ENCODE data around the gene PTF1A. TPM values are rescaled to one million over a fixed set of nuclear protein-coding genes. Genes with fewer than 3 reads are reported as not detected.

Gene PTF1A
- total and polyA plus RNA-seq, 4 donors, result not detected

DNA sequence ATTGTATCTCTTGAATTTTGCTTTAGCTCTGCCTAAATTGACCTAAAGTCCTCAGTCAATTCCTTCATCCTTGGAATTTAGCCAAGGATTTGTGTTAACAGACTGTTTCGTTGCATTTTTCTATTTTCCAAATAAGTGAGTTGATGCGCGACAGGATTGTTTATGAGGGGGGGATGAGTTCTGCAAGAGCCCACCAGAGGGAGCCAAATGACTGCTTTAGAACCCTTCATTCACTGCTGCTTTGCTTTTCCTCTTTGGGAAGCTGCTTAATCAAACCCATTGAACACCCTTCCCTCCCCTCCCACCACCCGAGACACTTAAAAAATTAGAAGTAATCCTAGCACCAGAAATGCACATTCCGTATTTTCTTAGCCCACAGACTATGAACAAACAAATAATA lies 33.7 kb upstream of the PTF1A start:
- Histone ChIP-seq H3K9me3 (ENCODE audit: control insufficient read depth in 4 of 4, low read length in 3 of 4) (no peaks in the 10 kb centered on the region), H3K36me3 (ENCODE audit: control insufficient read depth in 4 of 4, insufficient read depth in 3 of 4, low read depth in 1 of 4, low read length in 3 of 4) (no peaks in the 10 kb centered on the region), H3K4me3 (ENCODE audit: low read depth in 1 of 3, low read length in 3 of 3) (no peak overlapping the region), H3K27me3 (ENCODE audit: control insufficient read depth in 4 of 4, insufficient read depth in 4 of 4, low read length in 3 of 4) (no peaks in the 10 kb centered on the region), H3K27ac (ENCODE audit: low read depth in 1 of 2, low read length in 2 of 2) (no peak overlapping the region), H3K9ac (ENCODE audit: low read depth in 1 of 2, low read length in 2 of 2) (no peak overlapping the region), H3K4me1 (ENCODE audit: control insufficient read depth in 4 of 4, insufficient read depth in 4 of 4, low read length in 3 of 4) (peaks cover 0 to 6% (median 3%) of the 10 kb centered on the region in 4 donors)
- 3% methylated on average over 5 of the region's 5 CpGs for WGBS
- DNase-seq (ENCODE audit: low spot score), result no peak
- TF ChIP-seq NR2F2 (IDR thresholded peaks at IDR 0.05), result no peak
- peak; percentile 88 to 90 for TF ChIP-seq RAD21 (IDR thresholded peaks at IDR 0.05)
- no peak for TF ChIP-seq YY1 (IDR thresholded peaks at IDR 0.05)
- TF ChIP-seq HNF4G (IDR thresholded peaks at IDR 0.05), result no peak
- TF ChIP-seq, protein P1, sequence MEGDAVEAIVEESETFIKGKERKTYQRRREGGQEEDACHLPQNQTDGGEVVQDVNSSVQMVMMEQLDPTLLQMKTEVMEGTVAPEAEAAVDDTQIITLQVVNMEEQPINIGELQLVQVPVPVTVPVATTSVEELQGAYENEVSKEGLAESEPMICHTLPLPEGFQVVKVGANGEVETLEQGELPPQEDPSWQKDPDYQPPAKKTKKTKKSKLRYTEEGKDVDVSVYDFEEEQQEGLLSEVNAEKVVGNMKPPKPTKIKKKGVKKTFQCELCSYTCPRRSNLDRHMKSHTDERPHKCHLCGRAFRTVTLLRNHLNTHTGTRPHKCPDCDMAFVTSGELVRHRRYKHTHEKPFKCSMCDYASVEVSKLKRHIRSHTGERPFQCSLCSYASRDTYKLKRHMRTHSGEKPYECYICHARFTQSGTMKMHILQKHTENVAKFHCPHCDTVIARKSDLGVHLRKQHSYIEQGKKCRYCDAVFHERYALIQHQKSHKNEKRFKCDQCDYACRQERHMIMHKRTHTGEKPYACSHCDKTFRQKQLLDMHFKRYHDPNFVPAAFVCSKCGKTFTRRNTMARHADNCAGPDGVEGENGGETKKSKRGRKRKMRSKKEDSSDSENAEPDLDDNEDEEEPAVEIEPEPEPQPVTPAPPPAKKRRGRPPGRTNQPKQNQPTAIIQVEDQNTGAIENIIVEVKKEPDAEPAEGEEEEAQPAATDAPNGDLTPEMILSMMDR (IDR thresholded peaks at IDR 0.05; ENCODE audit: low read depth, low read length, missing input control), result peak; percentile 91

DNA sequence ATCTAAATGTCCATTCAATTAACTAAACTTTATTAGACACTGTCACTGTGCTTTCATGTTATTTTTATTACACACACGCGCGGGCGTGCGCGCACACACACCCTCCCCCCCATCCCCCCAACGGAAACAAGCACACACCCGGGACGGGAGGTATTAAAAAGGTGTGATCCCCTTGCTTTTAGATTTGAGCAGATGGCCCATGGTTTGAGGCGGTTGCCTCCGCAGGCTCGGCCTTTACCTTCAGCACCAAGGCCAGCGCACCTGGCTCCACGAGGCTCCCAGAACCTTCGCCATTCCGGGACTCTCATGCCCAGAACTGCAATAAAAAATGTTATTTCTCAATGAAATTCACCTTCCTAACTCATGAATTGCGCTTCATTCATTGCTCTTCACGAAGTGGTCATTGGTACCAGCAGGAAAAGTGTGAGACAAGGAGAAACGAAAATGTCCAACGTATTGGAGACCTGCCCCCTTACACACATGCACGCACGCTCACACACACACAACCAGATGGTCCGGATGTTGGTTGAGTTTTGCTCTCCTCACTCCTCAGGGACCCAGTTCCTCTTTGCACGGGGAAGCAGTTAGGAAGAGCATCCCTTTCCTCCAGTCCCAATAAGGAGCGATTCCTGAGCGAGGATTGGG lies 20.8 kb upstream of the PTF1A start:
- no peak for DNase-seq (ENCODE audit: low spot score)
- peaks cover 0 to 29% (median 9%) of the 10 kb centered on the region in 4 donors for H3K27me3 ChIP-seq (ENCODE audit: control insufficient read depth in 4 of 4, insufficient read depth in 4 of 4, low read length in 3 of 4)
- no peaks in the 10 kb centered on the region for H3K36me3 ChIP-seq (ENCODE audit: control insufficient read depth in 4 of 4, insufficient read depth in 3 of 4, low read depth in 1 of 4, low read length in 3 of 4)
- no peak overlapping the region for H3K9ac ChIP-seq (ENCODE audit: low read depth in 1 of 2, low read length in 2 of 2)
- no peaks in the 10 kb centered on the region for H3K9me3 ChIP-seq (ENCODE audit: control insufficient read depth in 4 of 4, low read length in 3 of 4)
- no peak overlapping the region for H3K27ac ChIP-seq (ENCODE audit: low read depth in 1 of 2, low read length in 2 of 2)
- no peak overlapping the region for H3K4me3 ChIP-seq (ENCODE audit: low read depth in 1 of 3, low read length in 3 of 3)
- H3K4me1 ChIP-seq (ENCODE audit: control insufficient read depth in 4 of 4, insufficient read depth in 4 of 4, low read length in 3 of 4), result peaks cover 0 to 13% (median 9%) of the 10 kb centered on the region in 4 donors
- 13% methylated on average over 26 of the region's 26 CpGs for WGBS
- TF ChIP-seq NR2F2 (IDR thresholded peaks at IDR 0.05) (no peak), REST (IDR thresholded peaks at IDR 0.05) (peak; percentile 98), YY1 (IDR thresholded peaks at IDR 0.05) (no peak), GABPA (IDR thresholded peaks at IDR 0.05 in 1 of 2, conservative IDR thresholded peaks at IDR 0.05 in 1 of 2) (no peak), HNF4G (IDR thresholded peaks at IDR 0.05) (no peak), MAX (IDR thresholded peaks at IDR 0.05) (peak; percentile 61)

GRCh38 chr10:23172429-23173213 lies 19.5 kb upstream of the PTF1A start:
- no peak for TF ChIP-seq MAX (IDR thresholded peaks at IDR 0.05)
- TF ChIP-seq FOXA2 (IDR thresholded peaks at IDR 0.05), result no peak
- H3K27me3 ChIP-seq (ENCODE audit: control insufficient read depth in 4 of 4, insufficient read depth in 4 of 4, low read length in 3 of 4), result peaks cover 0 to 29% (median 9%) of the 10 kb centered on the region in 4 donors
- H3K4me1 ChIP-seq (ENCODE audit: control insufficient read depth in 4 of 4, insufficient read depth in 4 of 4, low read length in 3 of 4), result peaks cover 0 to 13% (median 9%) of the 10 kb centered on the region in 4 donors
- no peak overlapping the region for H3K4me3 ChIP-seq (ENCODE audit: low read depth in 1 of 3, low read length in 3 of 3)
- H3K27ac ChIP-seq (ENCODE audit: low read depth in 1 of 2, low read length in 2 of 2), result no peak overlapping the region
- no peak overlapping the region for H3K9ac ChIP-seq (ENCODE audit: low read depth in 1 of 2, low read length in 2 of 2)
- WGBS, result 5% methylated on average over 41 of the region's 41 CpGs
- no peaks in the 10 kb centered on the region for H3K36me3 ChIP-seq (ENCODE audit: control insufficient read depth in 4 of 4, insufficient read depth in 3 of 4, low read depth in 1 of 4, low read length in 3 of 4)
- no peak for DNase-seq (ENCODE audit: low spot score)
- H3K9me3 ChIP-seq (ENCODE audit: control insufficient read depth in 4 of 4, low read length in 3 of 4), result no peaks in the 10 kb centered on the region
